ENCODE measurements around the gene GOLGA8N. TPM values are rescaled to one million over a fixed set of nuclear protein-coding genes. Genes with fewer than 3 reads are reported as not detected.

The GOLGA8N gene
- total RNA-seq, 2 experiments from 2014 or later, result 1.4 to 2.2 TPM

GRCh38 chr15:32656496-32656895, 63.2 kb downstream of the GOLGA8N start:
- Mint-ChIP-seq H3K27me3 (ENCODE audit: low read depth) (no peaks in the 10 kb centered on the region), H3K4me1 (ENCODE audit: low read depth) (peaks cover 4% of the 10 kb centered on the region), H3K27ac (no peak overlapping the region), H3K9me3 (no peaks in the 10 kb centered on the region), H3K4me3 (no peak overlapping the region), H3K36me3 (ENCODE audit: low read depth) (peaks cover 2% of the 10 kb centered on the region)
- no peak for DNase-seq
- CTCF ChIA-PET, result no interaction called here
- intact Hi-C loops (cut with micrococcal nuclease), result no loop called here

Other genes with a start within 250 kb of the GOLGA8N start
- not detected for gene GOLGA8K, start 190.2 kb upstream of the GOLGA8N start, total RNA-seq
- gene GOLGA8O, start 137.8 kb upstream of the GOLGA8N start, total RNA-seq, result under 1 TPM in 1 of 2 experiments, not detected in 1; 0.69 TPM
- 100 to 1,000 TPM; 131 to 134 TPM for gene ARHGAP11A, start 22.0 kb downstream of the GOLGA8N start, total RNA-seq
- under 1 TPM; 0.57 to 0.94 TPM for gene SCG5, start 48.3 kb downstream of the GOLGA8N start, total RNA-seq
- gene GREM1, start 124.5 kb downstream of the GOLGA8N start, total RNA-seq, result not detected

Measured in activated naive CD4-positive, alpha-beta T cell treated with anti-CD3 and anti-CD28 coated beads for 36 hours (primary cell).